Kidney (tissue), 14 donors: ENCODE results near the gene LRRC52. TPM values are rescaled to one million over a fixed set of nuclear protein-coding genes. Genes with fewer than 3 reads are reported as not detected.

ENCODE experiments used
- DNase-seq, 5 donors: peaks; one replicate each; pipeline ENCODE4 v3.0.0-alpha.2; 2013 to 2020
- FAIRE-seq: peaks from 2 replicates; lab custom pipeline; 2012; peaks lifted over from hg19 to GRCh38; lab: Jason Lieb, UNC
- H3K27ac ChIP-seq, 2 donors: one replicate each; pipeline ENCODE4 v1.7.0; 2013; ENCODE audit warnings: low read depth in 2 of 2, low read length in 2 of 2, inconsistent platforms in 1 of 2
- H3K27me3 ChIP-seq: one replicate; pipeline ENCODE4 v1.7.1; 2013; ENCODE audit warnings: low read length, inconsistent platforms; ENCODE audit not compliant: control insufficient read depth, insufficient read depth
- H3K36me3 ChIP-seq, 3 donors: one replicate each; pipeline versions ENCODE4 v1.7.0 to v1.7.1; 2013; ENCODE audit warnings: low read length in 3 of 3, control low read depth in 1 of 3, inconsistent platforms in 1 of 3; ENCODE audit not compliant: insufficient read depth in 3 of 3, control insufficient read depth in 2 of 3
- H3K4me1 ChIP-seq, 3 donors: one replicate each; pipeline versions ENCODE4 v1.7.0 to v1.7.1; 2013; ENCODE audit warnings: low read length in 3 of 3, inconsistent platforms in 1 of 3, low read depth in 1 of 3; ENCODE audit not compliant: control insufficient read depth in 2 of 3, insufficient read depth in 2 of 3
- H3K4me3 ChIP-seq, 3 donors: one replicate each; pipeline versions ENCODE4 v1.7.0 to v1.8.1; 2013; ENCODE audit warnings: low read length in 3 of 3, control low read depth in 1 of 3, inconsistent platforms in 1 of 3
- H3K9ac ChIP-seq, 3 donors: one replicate each; pipeline versions ENCODE4 v1.7.0 to v1.7.1; 2013; ENCODE audit warnings: low read length in 3 of 3, control low read depth in 1 of 3, inconsistent platforms in 1 of 3
- H3K9me3 ChIP-seq, 3 donors: one replicate each; pipeline versions ENCODE4 v1.7.0 to v1.7.1; 2013; ENCODE audit warnings: low read length in 3 of 3, control low read depth in 1 of 3, inconsistent platforms in 1 of 3; ENCODE audit not compliant: control insufficient read depth in 2 of 3, insufficient read depth in 1 of 3
- intact Hi-C: fragments of 100-400 bp; cut with DNase I; formaldehyde crosslinking; loops from one replicate; pipeline ENCODE4 v1.11.1; 2022
- polyA plus RNA-seq: library from polyadenylated mRNA; stranded (reverse); fragments of 350-450 nt; fragmentation: Illumina TruSeq; extraction: RNeasy Lipid Tissue Mini Kit (QIAGEN cat#74804); gene quantifications from one replicate; pipeline ENCODE4 v1.2.3, GENCODE V29; 2014; ENCODE audit warnings: low read depth, low replicate concordance; ENCODE audit not compliant: insufficient read depth
- total RNA-seq: library from RNA; stranded (reverse); fragmentation: NEBNext Ultra II Directional; extraction: Animal tissue kit (Norgen Biotek cat#: 25700); gene quantifications from one replicate; pipeline ENCODE4 v1.2.1, GENCODE V29; 2021
- TF ChIP-seq, protein P1 (sequence below): IDR thresholded peaks from 3 replicates; pipeline ENCODE4 v1.5.1; 2012; ENCODE audit warnings: mild to moderate bottlenecking, moderate library complexity, borderline replicate concordance; ENCODE audit not compliant: insufficient read depth; ENCODE audit errors: extremely low read depth
- donor health status: control.
- donor health status: control.
- donor health status: control.
- donor health status: control.
- donor health status: control.
- donor health status: DM: yes; HTN: yes; CAD: no.
- donor health status: Normal renal cell carcinoma (clear cell type).

LRRC52 gene
- total and polyA plus RNA-seq, 2 donors from 2014 or later = 0.58 TPM; not detected in 1

- FAIRE-seq = no peak
- Histone ChIP-seq H3K27ac (no peak overlapping the region), H3K4me3 (no peak overlapping the region), H3K36me3 (no peaks in the 10 kb centered on the region), H3K9ac (no peak overlapping the region), H3K9me3 (peaks cover 0 to 9% (median 2%) of the 10 kb centered on the region in 3 donors), H3K4me1 (no peaks in the 10 kb centered on the region), H3K27me3 (no peaks in the 10 kb centered on the region)
- no peak for DNase-seq
- intact Hi-C loops = no loop called here
- TF ChIP-seq, protein P1, sequence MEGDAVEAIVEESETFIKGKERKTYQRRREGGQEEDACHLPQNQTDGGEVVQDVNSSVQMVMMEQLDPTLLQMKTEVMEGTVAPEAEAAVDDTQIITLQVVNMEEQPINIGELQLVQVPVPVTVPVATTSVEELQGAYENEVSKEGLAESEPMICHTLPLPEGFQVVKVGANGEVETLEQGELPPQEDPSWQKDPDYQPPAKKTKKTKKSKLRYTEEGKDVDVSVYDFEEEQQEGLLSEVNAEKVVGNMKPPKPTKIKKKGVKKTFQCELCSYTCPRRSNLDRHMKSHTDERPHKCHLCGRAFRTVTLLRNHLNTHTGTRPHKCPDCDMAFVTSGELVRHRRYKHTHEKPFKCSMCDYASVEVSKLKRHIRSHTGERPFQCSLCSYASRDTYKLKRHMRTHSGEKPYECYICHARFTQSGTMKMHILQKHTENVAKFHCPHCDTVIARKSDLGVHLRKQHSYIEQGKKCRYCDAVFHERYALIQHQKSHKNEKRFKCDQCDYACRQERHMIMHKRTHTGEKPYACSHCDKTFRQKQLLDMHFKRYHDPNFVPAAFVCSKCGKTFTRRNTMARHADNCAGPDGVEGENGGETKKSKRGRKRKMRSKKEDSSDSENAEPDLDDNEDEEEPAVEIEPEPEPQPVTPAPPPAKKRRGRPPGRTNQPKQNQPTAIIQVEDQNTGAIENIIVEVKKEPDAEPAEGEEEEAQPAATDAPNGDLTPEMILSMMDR = no peak
Observed at GRCh38 chr1:165525708-165526107, 18.1 kb upstream of the LRRC52 start.

DNA sequence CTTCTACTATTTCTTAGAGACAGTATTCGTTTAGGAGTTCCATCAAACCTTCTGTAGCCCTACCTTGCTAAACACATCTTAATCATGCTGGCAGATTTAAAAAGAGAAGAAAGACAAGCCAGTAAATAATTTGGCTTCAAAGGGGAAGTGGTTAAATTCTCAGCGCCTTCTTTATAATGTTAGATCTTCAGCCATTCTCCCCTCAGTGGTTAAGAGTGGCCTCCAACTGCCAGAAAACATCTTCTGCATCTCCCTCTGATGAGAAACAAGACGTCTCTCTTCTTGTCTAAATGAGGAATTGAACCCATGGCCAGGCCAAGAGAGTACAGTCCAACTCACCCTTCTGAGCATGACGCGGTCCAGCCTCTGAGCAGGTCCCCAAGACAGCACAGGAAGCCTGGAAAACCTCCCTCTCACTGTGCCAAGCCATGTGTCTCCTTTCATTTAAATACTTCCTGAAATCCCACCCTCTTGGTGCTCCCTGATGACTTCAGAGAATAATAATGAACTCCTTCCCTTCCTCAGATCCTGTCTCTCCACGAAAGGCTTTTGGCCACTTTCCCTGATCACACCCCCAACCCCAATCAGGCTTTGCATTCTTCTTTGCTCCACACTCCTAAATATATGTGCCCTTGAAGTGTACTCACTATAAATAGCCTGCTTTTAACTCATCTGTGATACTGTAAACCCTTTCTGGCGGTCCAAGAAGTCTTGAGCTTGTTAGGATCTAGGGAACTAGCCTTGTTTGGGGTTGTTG lies 16.4 kb upstream of the LRRC52 start:
- no peak for FAIRE-seq
- intact Hi-C loops = no loop called here
- Histone ChIP-seq H3K4me1 (no peaks in the 10 kb centered on the region), H3K4me3 (no peak overlapping the region), H3K36me3 (no peaks in the 10 kb centered on the region), H3K27ac (no peak overlapping the region), H3K27me3 (no peaks in the 10 kb centered on the region), H3K9ac (no peak overlapping the region), H3K9me3 (peaks cover 0 to 2% (median 2%) of the 10 kb centered on the region in 3 donors)
- TF ChIP-seq, protein P1 = no peak
- DNase-seq = peak in 1 of 5 donors; percentile 15

GRCh38 chr1:165531021-165531420 lies 12.8 kb upstream of the LRRC52 start:
- no peak overlapping the region for H3K27ac ChIP-seq
- no peaks in the 10 kb centered on the region for H3K27me3 ChIP-seq
- TF ChIP-seq, protein P1 = no peak
- no peaks in the 10 kb centered on the region for H3K36me3 ChIP-seq
- FAIRE-seq = no peak
- H3K4me3 ChIP-seq = no peak overlapping the region
- no peaks in the 10 kb centered on the region for H3K9me3 ChIP-seq
- no peak for DNase-seq
- intact Hi-C loops = no loop called here
- H3K9ac ChIP-seq = no peak overlapping the region
- no peaks in the 10 kb centered on the region for H3K4me1 ChIP-seq
